SK-N-SH treated with all-trans-retinoic acid at 6 μM for 48 hours (cell line): ENCODE results near the gene AMPD3.

Source experiments
- ATAC-seq: fragments of 200-7000 bp; cut with Tn5 transposase; 3 replicates; pipeline ENCODE4 v1.9.1; 2020; ENCODE audit warnings: mild to moderate bottlenecking, moderate library complexity
- ARNTL ChIP-seq: fragments of 450-650 bp; formaldehyde crosslinking; IDR thresholded peaks from 2 replicates; pipeline ENCODE4 v1.5.0; 2020; ENCODE audit warnings: low read depth, mild to moderate bottlenecking, moderate library complexity, borderline replicate concordance
- BACH2 ChIP-seq: fragments of 250-450 bp; sonication (Bioruptor Pico); IDR thresholded peaks from 2 replicates; pipeline ENCODE4 v1.9.0; 2021; ENCODE audit warnings: mild to moderate bottlenecking, borderline replicate concordance
- CSDC2 ChIP-seq: fragments of 250-450 bp; sonication (Bioruptor Pico); IDR thresholded peaks from 2 replicates; pipeline ENCODE4 v1.5.0; 2020; ENCODE audit warnings: mild to moderate bottlenecking, moderate library complexity
- CSRNP3 ChIP-seq: fragments of 250-450 bp; sonication (Bioruptor Pico); IDR thresholded peaks from 2 replicates; pipeline ENCODE4 v1.5.1; 2021; ENCODE audit warnings: mild to moderate bottlenecking, moderate library complexity
- GLIS3 ChIP-seq: fragments of 250-450 bp; sonication (Bioruptor Pico); IDR thresholded peaks from 2 replicates; pipeline ENCODE4 v1.5.0; 2020; ENCODE audit warnings: mild to moderate bottlenecking, moderate library complexity
- ISL1 ChIP-seq: fragments of 250-450 bp; sonication (Bioruptor Pico); IDR thresholded peaks from 2 replicates; pipeline ENCODE4 v2.1.2; 2022; ENCODE audit warnings: mild to moderate bottlenecking, moderate library complexity
- OSR1 ChIP-seq: fragments of 250-450 bp; sonication (Bioruptor Pico); IDR thresholded peaks from 2 replicates; pipeline ENCODE4 v1.8.0; 2022; ENCODE audit warnings: moderate library complexity, mild to moderate bottlenecking, inconsistent platforms
- POU6F1 ChIP-seq: fragments of 250-450 bp; sonication (Bioruptor Pico); IDR thresholded peaks from 2 replicates; pipeline ENCODE4 v1.8.0; 2021; ENCODE audit warnings: low read depth, mild to moderate bottlenecking, moderate library complexity, borderline replicate concordance
- PPARA ChIP-seq: fragments of 250-450 bp; sonication (Bioruptor Pico); IDR thresholded peaks from 2 replicates; pipeline ENCODE4 v1.5.0; 2020; ENCODE audit warnings: mild to moderate bottlenecking, borderline replicate concordance
- RARB ChIP-seq: fragments of 250-450 bp; sonication (Bioruptor Pico); IDR thresholded peaks from 2 replicates; pipeline ENCODE4 v1.8.0; 2021; ENCODE audit warnings: mild to moderate bottlenecking, moderate library complexity
- SNAI2 ChIP-seq: fragments of 250-450 bp; sonication (Bioruptor Pico); IDR thresholded peaks from 2 replicates; pipeline ENCODE4 v1.5.0; 2020; ENCODE audit warnings: mild to moderate bottlenecking, moderate library complexity
- TCF4 ChIP-seq: fragments of 250-450 bp; sonication (Bioruptor Pico); IDR thresholded peaks from 2 replicates; pipeline ENCODE4 v1.8.0; 2021; ENCODE audit warnings: mild to moderate bottlenecking, moderate library complexity, borderline replicate concordance
- TSHZ2 ChIP-seq: fragments of 250-450 bp; sonication (Bioruptor Pico); IDR thresholded peaks from 2 replicates; pipeline ENCODE4 v1.5.0; 2020; ENCODE audit warnings: mild to moderate bottlenecking, moderate library complexity
- ZC3H10 ChIP-seq: fragments of 250-450 bp; sonication (Bioruptor Pico); IDR thresholded peaks from 2 replicates; pipeline ENCODE4 v1.5.1; 2021; ENCODE audit warnings: mild to moderate bottlenecking, moderate library complexity
- ZFP3 ChIP-seq: fragments of 250-450 bp; sonication (Bioruptor Pico); IDR thresholded peaks from 2 replicates; pipeline ENCODE4 v1.5.0; 2020; ENCODE audit warnings: mild to moderate bottlenecking, moderate library complexity
- ZFP30 ChIP-seq: fragments of 450-650 bp; formaldehyde crosslinking; IDR thresholded peaks from 2 replicates; pipeline ENCODE4 v1.5.0; 2022; ENCODE audit warnings: mild to moderate bottlenecking, moderate library complexity
- ZNF565 ChIP-seq: fragments of 450-650 bp; formaldehyde crosslinking; conservative IDR thresholded peaks from 2 replicates; pipeline ENCODE4 v1.5.0; 2020; ENCODE audit warnings: low read depth, mild to moderate bottlenecking, moderate library complexity
- ZNF70 ChIP-seq: fragments of 450-650 bp; formaldehyde crosslinking; IDR thresholded peaks from 2 replicates; pipeline ENCODE4 v1.5.0; 2020; ENCODE audit warnings: mild to moderate bottlenecking, moderate library complexity
- ZNF8 ChIP-seq: fragments of 450-650 bp; formaldehyde crosslinking; IDR thresholded peaks from 2 replicates; pipeline ENCODE4 v1.5.0; 2020; ENCODE audit warnings: mild to moderate bottlenecking, moderate library complexity

Gene AMPD3

GRCh38 chr11:10541561-10541930 lies 86.5 kb downstream of the AMPD3 start:
- no peak for TF ChIP-seq ARNTL (CRISPR knock-in tag)
- TF ChIP-seq POU6F1 (CRISPR knock-in tag), result no peak
- TF ChIP-seq ZNF70, result no peak
- TF ChIP-seq TCF4 (CRISPR knock-in tag), result no peak
- no peak for TF ChIP-seq ZFP3 (CRISPR knock-in tag)
- no peak for TF ChIP-seq ZC3H10
- no peak for TF ChIP-seq CSRNP3 (CRISPR knock-in tag)
- TF ChIP-seq CSDC2 (CRISPR knock-in tag), result no peak
- TF ChIP-seq OSR1 (CRISPR knock-in tag), result no peak
- TF ChIP-seq ZFP30 (CRISPR knock-in tag), result no peak
- no peak for TF ChIP-seq TSHZ2 (CRISPR knock-in tag)
- TF ChIP-seq ZNF565 (CRISPR knock-in tag), result no peak
- no peak for TF ChIP-seq GLIS3 (CRISPR knock-in tag)
- peak; percentile 12; the same call in 2 of the 3 replicates for ATAC-seq

GRCh38 chr11:10542776-10543175 lies 87.7 kb downstream of the AMPD3 start:
- ATAC-seq, result no peak
- TF ChIP-seq ZNF8 (CRISPR knock-in tag), result peak; percentile 94
- TF ChIP-seq ZNF70, result no peak
- no peak for TF ChIP-seq ISL1 (CRISPR knock-in tag)
- no peak for TF ChIP-seq ZC3H10
- TF ChIP-seq TCF4 (CRISPR knock-in tag), result no peak

GRCh38 chr11:10543782-10544181 lies 88.7 kb downstream of the AMPD3 start:
- TF ChIP-seq ISL1 (CRISPR knock-in tag) (no peak), ZNF8 (CRISPR knock-in tag) (no peak), GLIS3 (CRISPR knock-in tag) (no peak), OSR1 (CRISPR knock-in tag) (no peak)
- no peak for ATAC-seq

- no peak for TF ChIP-seq ZFP3 (CRISPR knock-in tag)
- TF ChIP-seq TCF4 (CRISPR knock-in tag), result no peak
- no peak for TF ChIP-seq ZNF565 (CRISPR knock-in tag)
- no peak for TF ChIP-seq RARB
- TF ChIP-seq ZC3H10, result no peak
- TF ChIP-seq ZNF8 (CRISPR knock-in tag), result no peak
- no peak for TF ChIP-seq PPARA (CRISPR knock-in tag)
- TF ChIP-seq ISL1 (CRISPR knock-in tag), result no peak
- TF ChIP-seq ZFP30 (CRISPR knock-in tag), result no peak
- TF ChIP-seq ARNTL (CRISPR knock-in tag), result no peak
- TF ChIP-seq GLIS3 (CRISPR knock-in tag), result no peak
- TF ChIP-seq OSR1 (CRISPR knock-in tag), result no peak
- ATAC-seq, result no peak
These were observed 89.7 kb downstream of the AMPD3 start for GRCh38 chr11:10544491-10545465.

- peak; percentile 74 for ATAC-seq
- TF ChIP-seq ZC3H10 (no peak), SNAI2 (CRISPR knock-in tag) (no peak), RARB (no peak), BACH2 (CRISPR knock-in tag) (no peak)
These were observed 95.6 kb downstream of the AMPD3 start for GRCh38 chr11:10550503-10551289.
